CD8-positive, alpha-beta memory T cell (primary cell): ENCODE results near the gene FRS2. TPM values are rescaled to one million over a fixed set of nuclear protein-coding genes. Genes with fewer than 3 reads are reported as not detected.

ENCODE experiments used
- CTCF ChIA-PET: fragments of 350-600 bp; sonication (Branson Sonifier 250); formaldehyde crosslinking; loops from one replicate; lab custom pipeline; 2021; ENCODE audit warnings: antibody characterized with exemption; lab: Charles Lee
- POLR2A ChIA-PET: fragments of 350-600 bp; sonication (Branson Sonifier 250); formaldehyde crosslinking; loops from one replicate; lab custom pipeline; 2021; ENCODE audit warnings: antibody characterized with exemption; lab: Charles Lee
- DNase-seq, 5 donors: peaks; one replicate each; pipeline versions ENCODE4 v3.0.0 to v3.0.0-alpha.2; 2020 to 2022; ENCODE audit warnings: mixed read lengths in 1 of 5
- H3K27ac ChIP-seq: one replicate; pipeline ENCODE4 v1.7.0; 2013; ENCODE audit warnings: low read depth, mild to moderate bottlenecking, low read length, moderate library complexity
- H3K27me3 ChIP-seq: 2 replicates; pipeline ENCODE4 v1.7.0; 2013; ENCODE audit warnings: low read length, mild to moderate bottlenecking; ENCODE audit not compliant: insufficient read depth, poor library complexity, severe bottlenecking
- H3K36me3 ChIP-seq: 2 replicates; pipeline ENCODE4 v1.7.0; 2013; ENCODE audit warnings: mild to moderate bottlenecking, low read length, moderate library complexity; ENCODE audit not compliant: insufficient read depth
- H3K4me1 ChIP-seq: 2 replicates; pipeline ENCODE4 v1.7.0; 2013; ENCODE audit warnings: mild to moderate bottlenecking, low read length, moderate library complexity; ENCODE audit not compliant: insufficient read depth
- H3K4me3 ChIP-seq: 2 replicates; pipeline ENCODE4 v1.7.0; 2013; ENCODE audit warnings: mild to moderate bottlenecking, low read length
- H3K9me3 ChIP-seq: 2 replicates; pipeline ENCODE4 v1.7.0; 2013; ENCODE audit warnings: mild to moderate bottlenecking, low read length
- H3K27ac Mint-ChIP-seq, 8 donors: one replicate each; pipeline ENCODE4 v1.8.0; 2020 to 2021; ENCODE audit warnings: mixed read lengths in 8 of 8, mild to moderate bottlenecking in 6 of 8, inconsistent platforms in 3 of 8, moderate library complexity in 3 of 8
- H3K27me3 Mint-ChIP-seq, 2 donors: one replicate each; pipeline ENCODE4 v1.8.0; 2020 to 2021; ENCODE audit warnings: mixed read lengths in 2 of 2, mild to moderate bottlenecking in 1 of 2, moderate library complexity in 1 of 2
- H3K36me3 Mint-ChIP-seq, 3 donors: one replicate each; pipeline ENCODE4 v1.8.0; 2020 to 2021; ENCODE audit warnings: mixed read lengths in 3 of 3, inconsistent platforms in 1 of 3, mild to moderate bottlenecking in 1 of 3
- H3K4me1 Mint-ChIP-seq, 3 donors: one replicate each; pipeline ENCODE4 v1.8.0; 2020 to 2021; ENCODE audit warnings: mixed read lengths in 3 of 3, inconsistent platforms in 1 of 3, mild to moderate bottlenecking in 1 of 3
- H3K4me3 Mint-ChIP-seq, 7 donors: one replicate each; pipeline ENCODE4 v1.8.0; 2020 to 2021; ENCODE audit warnings: mixed read lengths in 7 of 7, mild to moderate bottlenecking in 6 of 7, moderate library complexity in 4 of 7, inconsistent platforms in 2 of 7
- H3K9me3 Mint-ChIP-seq, 5 donors: one replicate each; pipeline ENCODE4 v1.8.0; 2020 to 2022; ENCODE audit warnings: mixed read lengths in 5 of 5, mild to moderate bottlenecking in 3 of 5, moderate library complexity in 2 of 5, inconsistent platforms in 1 of 5
- polyA plus RNA-seq: library from polyadenylated mRNA; unstranded; fragments of 300-500 nt; fragmentation: Illumina TruSeq; gene quantifications from one replicate; pipeline ENCODE4 v1.2.3, GENCODE V29; 2021
- total RNA-seq, 2 experiments: library from RNA; stranded (reverse); gene quantifications; one replicate each; pipeline ENCODE4 v1.2.3, GENCODE V29; 2021

FRS2 gene, protein sequence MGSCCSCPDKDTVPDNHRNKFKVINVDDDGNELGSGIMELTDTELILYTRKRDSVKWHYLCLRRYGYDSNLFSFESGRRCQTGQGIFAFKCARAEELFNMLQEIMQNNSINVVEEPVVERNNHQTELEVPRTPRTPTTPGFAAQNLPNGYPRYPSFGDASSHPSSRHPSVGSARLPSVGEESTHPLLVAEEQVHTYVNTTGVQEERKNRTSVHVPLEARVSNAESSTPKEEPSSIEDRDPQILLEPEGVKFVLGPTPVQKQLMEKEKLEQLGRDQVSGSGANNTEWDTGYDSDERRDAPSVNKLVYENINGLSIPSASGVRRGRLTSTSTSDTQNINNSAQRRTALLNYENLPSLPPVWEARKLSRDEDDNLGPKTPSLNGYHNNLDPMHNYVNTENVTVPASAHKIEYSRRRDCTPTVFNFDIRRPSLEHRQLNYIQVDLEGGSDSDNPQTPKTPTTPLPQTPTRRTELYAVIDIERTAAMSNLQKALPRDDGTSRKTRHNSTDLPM
- 10 to 100 TPM in 1 of 2 experiments, 1 to 10 TPM in 1; 9.8 to 13.1 TPM for total RNA-seq
- 9.1 TPM for polyA plus RNA-seq

DNA sequence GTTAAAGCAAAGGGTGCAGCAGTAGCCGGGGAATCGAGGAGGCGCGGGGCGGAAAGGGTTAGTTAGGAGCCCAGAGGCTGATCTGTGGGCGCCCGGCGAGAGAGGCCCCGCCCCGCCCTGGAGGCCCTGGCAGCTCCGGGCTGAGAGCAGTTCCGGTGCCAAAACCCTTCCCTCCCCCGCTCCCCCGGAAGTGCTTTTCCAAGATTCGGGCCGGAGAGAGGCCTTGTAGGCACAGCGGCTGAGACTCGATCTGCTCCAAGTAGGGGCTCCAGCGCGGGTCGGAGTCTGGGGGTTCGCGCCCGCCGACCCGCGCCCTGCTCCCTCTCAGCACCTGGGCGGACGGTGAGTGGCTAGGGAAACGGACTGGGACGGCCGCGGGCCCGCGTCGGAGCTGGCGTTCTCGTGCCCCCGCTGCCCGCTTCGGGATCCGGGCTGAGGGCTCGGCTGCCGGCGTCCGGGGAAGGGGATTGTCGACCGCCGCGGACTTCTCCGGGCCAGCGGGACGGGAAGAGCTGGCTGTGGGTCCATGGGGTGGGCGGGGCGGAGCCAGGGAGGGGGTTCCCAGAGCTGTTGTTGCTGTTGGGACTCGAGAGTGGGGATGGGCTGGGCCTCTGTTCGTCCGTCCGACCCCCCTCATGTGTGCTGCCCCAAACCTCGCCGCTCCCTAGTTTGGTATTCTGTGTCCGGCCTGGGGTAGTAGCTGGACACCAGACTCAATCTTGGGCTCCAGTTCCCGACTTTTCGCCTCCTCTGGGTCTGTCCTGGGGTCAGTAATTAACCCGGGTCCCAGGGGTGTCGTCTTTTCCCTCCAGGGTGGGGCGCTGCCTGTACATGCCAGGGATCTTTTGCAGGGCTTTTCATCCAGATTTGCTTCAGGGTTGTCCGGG, at the start of gene FRS2:
Gene FRS2 (plus strand): TSS at position 200 of the 887 bp plus-strand sequence. CDS start 98,643 bp downstream, outside the sequence.
- H3K4me1 Mint-ChIP-seq: peaks cover 42 to 57% (median 56%) of the 10 kb centered on the region in 3 donors
- Histone ChIP-seq H3K36me3 (no peaks in the 10 kb centered on the region), H3K27ac (peak within 1 kb of the TSS; percentile 72), H3K9me3 (no peaks in the 10 kb centered on the region), H3K27me3 (no peaks in the 10 kb centered on the region), H3K4me3 (peak within 1 kb of the TSS; percentile 75), H3K4me1 (peaks cover 31% of the 10 kb centered on the region)
- ChIA-PET POLR2A (interaction anchor here (1.0 kb wide), 1 partner anchor 140 kb away, joined by 4 read pairs; no protein-coding TSS in a partner anchor), CTCF (interaction anchor here (0.8 to 1.0 kb wide), 3 partner anchors 10 to 114 kb away, joined by 3 read pairs; no protein-coding TSS in a partner anchor)
- H3K36me3 Mint-ChIP-seq: peaks cover 0 to 13% (median 5%) of the 10 kb centered on the region in 3 donors
- H3K9me3 Mint-ChIP-seq: no peaks in the 10 kb centered on the region
- peak within 1 kb of the TSS; percentile 96 to 100 (median 97) for H3K4me3 Mint-ChIP-seq
- DNase-seq: peak; percentile 73 to 88 (median 81)
- H3K27ac Mint-ChIP-seq: peak within 1 kb of the TSS; percentile 90 to 100 (median 98)
- H3K27me3 Mint-ChIP-seq: no peaks in the 10 kb centered on the region

DNA sequence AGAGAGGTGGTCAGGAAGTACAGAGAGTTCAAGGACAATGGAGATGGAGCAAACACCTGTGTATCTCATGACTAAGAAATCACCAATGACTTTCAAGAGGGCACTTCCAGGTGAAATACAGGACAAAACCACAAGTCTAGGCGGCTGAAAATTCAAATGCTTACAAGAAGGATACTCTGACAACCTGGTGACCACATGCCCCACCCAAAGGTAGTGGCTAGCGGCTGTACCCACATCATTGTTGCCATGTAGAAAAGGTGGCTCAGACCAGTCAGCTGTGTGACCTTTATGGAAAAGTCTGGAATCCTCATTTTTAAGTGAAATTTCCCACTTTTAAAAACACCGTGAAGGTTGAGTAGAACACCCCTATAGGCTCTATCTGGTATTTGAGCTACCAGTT, 48.6 kb upstream of the FRS2 start:
- Mint-ChIP-seq H3K36me3 (peaks cover 0 to 5% (median 0%) of the 10 kb centered on the region in 3 donors), H3K27ac (no peak overlapping the region), H3K9me3 (no peaks in the 10 kb centered on the region), H3K4me1 (no peaks in the 10 kb centered on the region), H3K27me3 (no peaks in the 10 kb centered on the region), H3K4me3 (no peak overlapping the region)
- H3K27ac ChIP-seq: no peak overlapping the region
- H3K4me1 ChIP-seq: no peaks in the 10 kb centered on the region
- CTCF ChIA-PET: no interaction called here
- H3K36me3 ChIP-seq: no peaks in the 10 kb centered on the region
- DNase-seq: no peak
- no peak overlapping the region for H3K4me3 ChIP-seq
- H3K27me3 ChIP-seq: no peaks in the 10 kb centered on the region
- H3K9me3 ChIP-seq: no peaks in the 10 kb centered on the region
- POLR2A ChIA-PET: no interaction called here

DNA sequence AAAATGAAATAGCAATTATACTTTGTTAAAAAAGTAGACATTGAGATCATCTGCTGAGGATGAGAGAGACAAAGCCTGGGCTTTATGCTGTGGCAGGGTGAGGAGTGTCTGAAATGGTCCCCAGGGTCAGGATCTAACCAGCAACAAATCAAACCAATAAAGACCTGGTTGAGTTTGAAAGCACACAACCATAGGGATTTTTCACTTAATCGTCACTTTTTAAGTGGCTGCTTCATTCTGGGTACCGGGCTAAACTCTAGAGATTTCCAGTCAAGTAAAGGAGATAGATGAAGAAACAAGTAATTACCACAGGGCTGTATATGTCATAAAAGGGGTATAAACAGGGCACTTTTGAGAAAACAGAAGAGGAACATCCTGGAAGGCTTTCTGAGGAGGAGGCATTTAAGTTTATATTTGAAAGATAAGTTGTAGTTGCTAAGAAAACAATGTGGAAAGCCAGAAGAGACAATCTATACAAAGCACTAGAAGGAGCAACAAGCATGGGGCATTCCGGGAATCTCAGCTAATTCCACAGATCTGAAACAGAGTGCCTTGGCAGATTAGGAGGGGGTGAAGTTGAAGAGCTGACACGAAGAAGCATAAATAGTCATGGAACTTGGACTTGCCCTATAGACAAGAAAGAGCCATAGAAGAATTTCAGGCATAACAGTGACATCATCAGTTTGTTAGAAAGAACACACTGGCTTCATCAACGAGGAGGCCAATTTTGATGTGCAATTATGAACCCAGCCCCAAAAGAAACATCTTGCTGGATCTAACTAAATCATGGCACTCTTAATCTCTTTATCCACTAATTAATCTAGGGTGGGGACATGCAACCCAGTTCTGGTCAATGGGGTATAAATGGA, 46.9 kb upstream of the FRS2 start:
- no peaks in the 10 kb centered on the region for H3K4me1 ChIP-seq
- no peaks in the 10 kb centered on the region for H3K27me3 ChIP-seq
- no peaks in the 10 kb centered on the region for H3K9me3 ChIP-seq
- no peak overlapping the region for H3K27ac ChIP-seq
- ChIA-PET CTCF (no interaction called here), POLR2A (no interaction called here)
- no peak for DNase-seq
- no peak overlapping the region for H3K4me3 ChIP-seq
- Mint-ChIP-seq H3K4me1 (no peaks in the 10 kb centered on the region), H3K27me3 (no peaks in the 10 kb centered on the region), H3K4me3 (no peak overlapping the region), H3K27ac (peak overlapping the region in 1 of 8 donors; percentile 18), H3K9me3 (no peaks in the 10 kb centered on the region), H3K36me3 (peaks cover 0 to 6% (median 0%) of the 10 kb centered on the region in 3 donors)
- no peaks in the 10 kb centered on the region for H3K36me3 ChIP-seq

DNA sequence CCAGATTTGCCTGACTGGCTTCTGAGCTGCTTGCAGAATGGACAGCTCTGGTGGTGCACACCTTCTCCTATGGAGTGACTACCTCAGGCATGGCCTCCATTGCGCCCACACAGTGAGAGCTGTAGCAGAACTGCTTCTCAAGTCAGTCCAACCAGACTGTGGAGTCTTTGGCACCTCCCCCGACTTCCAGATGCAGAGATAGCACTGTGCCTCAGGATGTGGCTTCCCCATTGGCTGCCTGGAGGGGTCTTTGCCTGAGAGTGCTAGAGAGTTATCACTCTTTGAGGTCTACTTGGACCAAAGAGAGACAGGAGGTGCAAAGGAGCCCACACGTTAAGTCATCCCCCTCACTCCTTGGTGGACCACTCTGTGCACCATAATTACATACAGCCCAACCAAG, 44.8 kb upstream of the FRS2 start:
- ChIA-PET POLR2A (no interaction called here), CTCF (no interaction called here)
- Mint-ChIP-seq H3K9me3 (no peaks in the 10 kb centered on the region), H3K36me3 (peaks cover 0 to 1% (median 0%) of the 10 kb centered on the region in 3 donors), H3K4me1 (no peaks in the 10 kb centered on the region), H3K27ac (peak overlapping the region in 1 of 8 donors; percentile 31), H3K27me3 (no peaks in the 10 kb centered on the region), H3K4me3 (no peak overlapping the region)
- Histone ChIP-seq H3K36me3 (no peaks in the 10 kb centered on the region), H3K9me3 (no peaks in the 10 kb centered on the region), H3K4me3 (no peak overlapping the region), H3K4me1 (no peaks in the 10 kb centered on the region), H3K27ac (no peak overlapping the region), H3K27me3 (no peaks in the 10 kb centered on the region)
- DNase-seq: no peak

DNA sequence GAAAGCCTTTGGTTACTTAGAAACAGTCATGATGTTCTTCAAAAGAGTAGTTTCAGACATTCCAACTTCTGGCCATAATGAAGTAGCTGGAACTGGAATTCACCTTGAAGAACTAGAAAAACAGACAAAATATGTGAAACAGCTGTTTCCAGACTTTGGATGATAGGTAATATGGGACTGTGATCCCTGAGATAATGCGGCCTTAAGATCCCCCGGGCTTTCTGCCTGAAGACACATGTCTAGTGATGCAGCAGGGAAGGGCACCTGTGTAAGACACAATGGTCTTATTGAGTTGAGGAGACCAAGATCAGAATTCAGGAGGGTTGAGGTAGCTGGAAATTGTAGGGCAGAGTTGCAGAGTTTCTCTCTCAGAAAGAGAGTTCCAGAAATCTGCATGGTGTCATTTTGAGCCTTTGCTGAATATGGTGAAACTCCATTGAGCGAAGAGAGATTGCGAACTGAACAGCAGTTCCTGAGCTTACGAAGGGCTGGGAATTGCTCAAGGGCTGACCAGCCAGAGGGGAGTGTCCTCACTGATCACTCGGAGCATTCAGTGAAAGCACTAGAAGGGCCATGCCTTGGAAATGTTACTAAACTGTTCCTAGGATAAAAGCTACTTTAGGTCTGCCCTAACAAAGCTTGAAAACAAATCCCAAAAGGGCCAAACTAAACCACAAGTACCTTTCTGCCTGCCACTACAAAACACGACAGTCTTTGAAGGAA, 41.7 kb upstream of the FRS2 start:
- Histone ChIP-seq H3K9me3 (no peaks in the 10 kb centered on the region), H3K27ac (no peak overlapping the region), H3K4me3 (no peak overlapping the region), H3K27me3 (no peaks in the 10 kb centered on the region), H3K4me1 (no peaks in the 10 kb centered on the region), H3K36me3 (no peaks in the 10 kb centered on the region)
- CTCF ChIA-PET: interaction anchor here (0.6 kb wide), 1 partner anchor 183 kb away, joined by 3 read pairs; no protein-coding TSS in a partner anchor
- Mint-ChIP-seq H3K27me3 (peaks cover 0 to 3% of the 10 kb centered on the region in 2 donors), H3K4me1 (no peaks in the 10 kb centered on the region), H3K36me3 (peaks cover 0 to 1% (median 0%) of the 10 kb centered on the region in 3 donors), H3K27ac (no peak overlapping the region), H3K9me3 (no peaks in the 10 kb centered on the region), H3K4me3 (no peak overlapping the region)
- POLR2A ChIA-PET: no interaction called here
- no peak for DNase-seq

DNA sequence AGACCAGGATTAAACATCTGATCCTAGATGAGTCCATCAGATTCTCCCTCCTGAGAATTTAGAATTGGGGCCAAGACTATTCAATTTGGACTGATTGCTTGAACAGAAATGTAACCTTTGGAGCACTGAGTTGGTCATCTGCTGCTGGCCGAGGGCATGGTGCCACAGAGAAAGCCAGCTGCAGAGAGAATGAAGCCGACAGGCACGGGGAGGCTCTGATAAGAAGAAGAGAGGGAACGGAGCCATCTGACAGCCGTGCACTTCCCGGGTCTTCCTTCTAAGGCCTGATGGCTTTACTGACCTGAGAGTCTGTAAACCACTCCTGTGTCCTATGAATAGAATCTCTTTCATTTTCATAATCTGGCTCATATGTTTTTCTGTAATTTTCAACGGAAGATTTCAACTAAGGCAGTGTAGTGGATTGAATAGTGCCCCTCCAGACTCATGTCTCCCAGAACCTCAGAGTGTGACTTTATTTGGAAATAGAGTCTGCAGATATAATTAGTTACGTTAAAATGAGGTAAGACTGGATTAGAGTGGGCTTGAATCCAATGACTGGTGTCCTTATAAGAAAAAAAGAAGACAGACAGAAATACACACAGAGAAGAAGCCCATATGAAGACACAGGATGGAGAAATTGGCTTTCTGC, 39.1 kb upstream of the FRS2 start:
- Mint-ChIP-seq H3K36me3 (peaks cover 0 to 1% (median 0%) of the 10 kb centered on the region in 3 donors), H3K9me3 (no peaks in the 10 kb centered on the region), H3K27me3 (peaks cover 0 to 3% of the 10 kb centered on the region in 2 donors), H3K4me1 (no peaks in the 10 kb centered on the region), H3K4me3 (no peak overlapping the region), H3K27ac (no peak overlapping the region)
- Histone ChIP-seq H3K27me3 (no peaks in the 10 kb centered on the region), H3K36me3 (no peaks in the 10 kb centered on the region), H3K4me1 (no peaks in the 10 kb centered on the region), H3K27ac (no peak overlapping the region), H3K4me3 (no peak overlapping the region), H3K9me3 (no peaks in the 10 kb centered on the region)
- ChIA-PET POLR2A (no interaction called here), CTCF (no interaction called here)
- DNase-seq: no peak
